LNCaP clone FGC (cell line): ENCODE results near the gene ATOH8.
A peak's percentile ranks its signal among the peaks of the same experiment; 100 is the strongest.

Experiments
- DNase-seq: peaks from one replicate; pipeline ENCODE4 v3.0.0-alpha.2; 2011; ENCODE audit warnings: low read depth
- H3K4me3 ChIP-seq: 2 replicates; pipeline ENCODE4 v1.5.1; 2011; ENCODE audit warnings: mild to moderate bottlenecking, low read depth, low read length, control low read depth
- CTCF ChIP-seq: IDR thresholded peaks from 2 replicates; pipeline ENCODE4 v1.5.1; 2012; ENCODE audit warnings: mild to moderate bottlenecking; ENCODE audit not compliant: control insufficient read depth, insufficient read depth; ENCODE audit errors: extremely low read depth

Gene ATOH8

GRCh38 chr2:85707304-85707703 lies 46.5 kb upstream of the ATOH8 start:
- H3K4me3 ChIP-seq: no peak overlapping the region

GRCh38 chr2:85708641-85709040 lies 45.1 kb upstream of the ATOH8 start:
- peak; percentile 91 for DNase-seq
- H3K4me3 ChIP-seq: no peak overlapping the region
- TF ChIP-seq CTCF: no peak

More at GRCh38 chr2:85707304-85707703, 46.5 kb upstream of the ATOH8 start:
- DNase-seq: peak; percentile 91
- peak; percentile 83 for TF ChIP-seq CTCF

GRCh38 chr2:85709401-85709811 lies 44.4 kb upstream of the ATOH8 start:
- TF ChIP-seq CTCF: no peak
- H3K4me3 ChIP-seq: no peak overlapping the region
- no peak for DNase-seq

- no peak for TF ChIP-seq CTCF
- no peak for DNase-seq
- no peak overlapping the region for H3K4me3 ChIP-seq
These were observed 42.9 kb upstream of the ATOH8 start for GRCh38 chr2:85710687-85711577.

GRCh38 chr2:85711578-85712060 lies 42.2 kb upstream of the ATOH8 start:
- no peak for DNase-seq
- TF ChIP-seq CTCF: no peak
- no peak overlapping the region for H3K4me3 ChIP-seq

- no peak overlapping the region for H3K4me3 ChIP-seq
- no peak for DNase-seq
- TF ChIP-seq CTCF: no peak
These were observed 41.5 kb upstream of the ATOH8 start for GRCh38 chr2:85712336-85712735.
